Left lung (tissue), 10 donors: Measurements from ENCODE around the gene MSLN. TPM values are rescaled to one million over a fixed set of nuclear protein-coding genes. Genes with fewer than 3 reads are reported as not detected.
A peak's percentile ranks its signal among the peaks of the same experiment; 100 is the strongest.

Experiments used
- ATAC-seq: fragments of 200-7000 bp; cut with Tn5 transposase; one replicate; pipeline ENCODE4 v1.9.1; 2020; ENCODE audit warnings: moderate library complexity
- DNase-seq, 4 donors: peaks; one replicate each; pipeline ENCODE4 v3.0.0-alpha.2; 2013 to 2020
- H3K27ac ChIP-seq, 2 donors: fragments of 200-600 bp; sonication (generic) in 1 of 2; one replicate each; pipeline versions ENCODE4 v1.5.0 to v1.8.0; 2020 to 2021
- H3K27me3 ChIP-seq, 2 donors: fragments of 200-600 bp; sonication (generic) in 1 of 2; one replicate each; pipeline versions ENCODE4 v1.5.0 to v1.8.0; 2020 to 2021
- H3K36me3 ChIP-seq, 2 donors: fragments of 200-600 bp; sonication (generic) in 1 of 2; one replicate each; pipeline versions ENCODE4 v1.5.0 to v1.8.0; 2020 to 2021
- H3K4me1 ChIP-seq, 2 donors: fragments of 200-600 bp; one replicate each; pipeline ENCODE4 v1.8.0; 2021
- H3K4me3 ChIP-seq, 2 donors: fragments of 200-600 bp; sonication (generic) in 1 of 2; one replicate each; pipeline versions ENCODE4 v1.5.0 to v1.8.0; 2020 to 2021; ENCODE audit warnings: mild to moderate bottlenecking in 1 of 2
- H3K9me3 ChIP-seq, 2 donors: fragments of 200-600 bp; sonication (generic) in 1 of 2; one replicate each; pipeline versions ENCODE4 v1.5.0 to v1.8.0; 2020 to 2021
- CTCF ChIP-seq, 2 donors: fragments of 200-600 bp; sonication (generic) in 1 of 2; IDR thresholded peaks; one replicate each; pipeline versions ENCODE4 v1.5.0 to v1.8.0; 2021; ENCODE audit warnings: antibody characterized with exemption in 2 of 2
- intact Hi-C, 2 donors: fragments of 100-400 bp; cut with DNase I; formaldehyde crosslinking; loops; one replicate each; pipeline versions ENCODE4 v1.11.2 to v1.14.2; 2022
- polyA plus RNA-seq, 6 donors: library from polyadenylated mRNA; unstranded; fragments of 120-200 nt; gene quantifications; one replicate each; pipeline ENCODE4 v1.2.1, GENCODE V29; 2013; ENCODE audit not compliant: insufficient read length in 6 of 6
- total RNA-seq, 2 donors: library from RNA; stranded (reverse); fragmentation: NEBNext Ultra II Directional; extraction: Animal tissue kit (Norgen Biotek cat#: 25700); gene quantifications; one replicate each; pipeline ENCODE4 v1.2.1, GENCODE V29; 2021
- donor health status: DM: no; HTN: yes; CAD: no.
- donor health status: DM: no; HTN: no; CAD: no.

The MSLN gene
- total and polyA plus RNA-seq, 8 donors = 14.5 to 464 (median 20.8) TPM

- peaks cover 0 to 67% of the 10 kb centered on the region in 2 donors for H3K27me3 ChIP-seq
- H3K4me3 ChIP-seq = no peak overlapping the region
- no peak overlapping the region for H3K27ac ChIP-seq
- peaks cover 17 to 56% of the 10 kb centered on the region in 2 donors for H3K4me1 ChIP-seq
- intact Hi-C loops = no loop called here
- no peak for TF ChIP-seq CTCF (IDR thresholded peaks at IDR 0.05)
- H3K9me3 ChIP-seq = no peaks in the 10 kb centered on the region
- no peaks in the 10 kb centered on the region for H3K36me3 ChIP-seq
- no peak for ATAC-seq
- DNase-seq = no peak
Observed at GRCh38 chr16:716768-717325, 43.7 kb upstream of the MSLN start.

DNA sequence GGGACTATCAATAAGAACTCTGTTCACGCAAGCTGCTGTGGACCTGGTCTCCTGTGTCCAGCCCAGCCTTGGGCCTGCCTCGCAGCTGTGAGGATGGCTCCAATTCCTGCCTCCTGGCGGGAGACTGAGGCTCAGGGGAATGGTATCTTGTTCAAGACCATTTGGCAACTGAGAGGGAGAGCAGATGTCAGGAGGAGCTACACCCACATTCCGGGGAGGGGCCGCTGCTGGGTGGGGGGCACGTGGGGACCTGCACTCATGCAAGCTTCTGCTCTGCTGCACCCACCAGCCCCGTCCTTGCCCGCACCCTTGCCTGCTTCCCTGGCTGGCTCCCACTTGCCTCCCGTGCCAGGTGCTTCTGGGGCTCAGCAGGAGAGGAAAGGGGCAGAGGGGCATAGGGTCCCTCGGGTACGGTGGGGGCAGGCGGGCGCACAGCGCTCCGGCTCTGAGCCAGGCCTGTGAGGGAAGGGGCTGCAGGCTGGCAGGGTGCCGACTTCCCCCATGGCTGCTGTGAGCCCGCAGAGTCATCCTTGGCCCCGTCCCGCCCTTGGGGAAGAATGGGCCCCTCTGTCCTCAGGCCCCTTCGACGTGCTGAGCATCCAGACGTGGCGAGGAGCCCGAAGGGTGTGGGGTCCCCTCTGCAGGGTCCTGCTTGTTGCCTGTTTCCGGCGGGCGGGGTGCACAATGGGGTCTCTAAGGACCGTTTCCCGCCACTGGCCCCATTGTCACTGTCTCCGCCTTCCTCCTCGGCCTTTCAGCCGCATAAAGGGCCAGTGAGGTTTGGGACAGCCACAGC, 42.9 kb upstream of the MSLN start:
- TF ChIP-seq CTCF (IDR thresholded peaks at IDR 0.05) = no peak
- intact Hi-C loops = no loop called here
- DNase-seq = no peak

DNA sequence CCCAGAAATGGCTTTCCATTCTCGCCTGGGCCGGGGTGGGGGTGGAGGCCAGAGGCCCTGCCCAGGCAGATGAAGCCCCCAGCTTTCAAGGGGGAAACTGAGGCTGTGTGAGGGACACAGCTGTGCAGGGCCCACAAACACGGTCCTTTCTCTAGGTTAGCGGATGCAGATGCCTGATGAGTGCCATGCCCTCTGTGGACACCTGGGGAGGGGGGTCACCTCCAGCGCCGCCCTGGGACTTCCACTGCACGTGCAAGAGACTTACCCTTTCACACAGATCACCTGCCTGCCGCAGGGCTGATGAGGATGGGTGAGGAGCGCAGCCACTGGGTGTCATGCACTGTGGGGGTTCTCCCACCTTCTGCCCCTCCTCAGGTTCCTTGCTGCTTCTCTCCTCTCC, 42.1 kb upstream of the MSLN start:
- H3K4me1 ChIP-seq = peaks cover 17 to 54% of the 10 kb centered on the region in 2 donors
- no peak for TF ChIP-seq CTCF (IDR thresholded peaks at IDR 0.05)
- H3K9me3 ChIP-seq = no peaks in the 10 kb centered on the region
- no peak overlapping the region for H3K4me3 ChIP-seq
- intact Hi-C loops = no loop called here
- H3K27me3 ChIP-seq = peaks cover 0 to 57% of the 10 kb centered on the region in 2 donors
- H3K36me3 ChIP-seq = peaks cover 0 to 4% of the 10 kb centered on the region in 2 donors
- DNase-seq (no peak), ATAC-seq (no peak)
- H3K27ac ChIP-seq = no peak overlapping the region

More for the DNA sequence above, 42.9 kb upstream of the MSLN start:
- ATAC-seq = no peak
- Histone ChIP-seq H3K36me3 (peaks cover 0 to 4% of the 10 kb centered on the region in 2 donors), H3K4me3 (no peak overlapping the region), H3K27me3 (peaks cover 0 to 59% of the 10 kb centered on the region in 2 donors), H3K27ac (no peak overlapping the region), H3K4me1 (peaks cover 17 to 56% of the 10 kb centered on the region in 2 donors), H3K9me3 (no peaks in the 10 kb centered on the region)

DNA sequence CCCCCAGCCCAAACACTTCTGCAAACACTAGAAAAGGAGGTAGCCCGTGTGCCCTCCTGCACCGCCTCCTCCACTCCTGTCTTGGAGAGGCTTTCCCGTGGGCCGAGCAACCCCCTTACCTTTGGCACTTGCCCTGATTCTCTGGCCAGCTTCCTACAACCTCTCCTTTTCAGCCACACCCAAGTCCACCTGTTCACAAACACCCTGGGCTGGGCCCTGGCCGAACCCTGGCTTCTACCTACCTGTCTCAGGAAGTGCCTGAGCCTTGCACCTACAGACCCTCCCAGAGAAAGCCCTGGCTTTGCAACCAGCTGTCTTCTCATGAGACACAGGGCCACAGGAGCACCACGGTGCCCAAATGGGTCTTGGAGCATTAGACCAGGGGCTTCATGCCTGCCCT, 41.6 kb upstream of the MSLN start:
- peaks cover 0 to 4% of the 10 kb centered on the region in 2 donors for H3K36me3 ChIP-seq
- intact Hi-C loops = no loop called here
- H3K27ac ChIP-seq = no peak overlapping the region
- H3K4me3 ChIP-seq = no peak overlapping the region
- DNase-seq = no peak
- no peaks in the 10 kb centered on the region for H3K9me3 ChIP-seq
- no peak for ATAC-seq
- peaks cover 17 to 54% of the 10 kb centered on the region in 2 donors for H3K4me1 ChIP-seq
- peaks cover 0 to 51% of the 10 kb centered on the region in 2 donors for H3K27me3 ChIP-seq
- TF ChIP-seq CTCF (IDR thresholded peaks at IDR 0.05) = no peak

DNA sequence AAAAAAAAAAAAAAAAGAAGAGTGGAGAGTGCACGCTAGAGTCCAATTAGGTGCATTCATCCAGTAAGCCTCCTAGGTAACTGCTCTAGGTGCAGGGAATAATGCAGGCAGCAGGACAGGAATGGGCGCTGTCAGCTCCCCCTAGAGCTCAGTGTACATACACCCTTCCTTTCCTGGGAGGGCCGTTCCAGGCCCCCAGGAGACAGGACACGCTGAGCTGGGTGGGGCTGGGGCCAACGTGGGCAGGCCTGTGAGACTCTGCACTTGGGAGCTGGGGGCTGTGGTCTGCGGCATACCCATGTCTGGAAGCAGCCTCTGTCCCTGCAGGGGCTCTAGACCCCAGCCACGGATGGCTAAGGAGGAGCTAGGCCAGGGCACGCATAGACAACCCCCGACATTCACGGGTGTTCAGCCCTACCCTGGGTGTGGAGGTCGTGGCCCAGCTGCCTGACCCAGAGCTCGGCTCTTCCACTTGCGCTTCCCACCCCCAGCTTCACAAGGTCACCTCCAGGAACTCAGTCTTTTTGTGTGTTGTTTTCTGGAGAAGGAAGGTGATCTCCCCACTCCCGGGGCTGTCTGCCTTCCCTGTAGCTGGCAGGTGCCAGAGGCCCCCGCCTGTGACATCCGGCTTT, 40.6 kb upstream of the MSLN start:
- peak overlapping the region; percentile 86 to 87 for H3K27ac ChIP-seq
- no peak for TF ChIP-seq CTCF (IDR thresholded peaks at IDR 0.05)
- ATAC-seq = no peak
- peak overlapping the region; percentile 77 to 80 for H3K4me3 ChIP-seq
- no peaks in the 10 kb centered on the region for H3K9me3 ChIP-seq
- intact Hi-C loops = no loop called here
- H3K36me3 ChIP-seq = peaks cover 0 to 4% of the 10 kb centered on the region in 2 donors
- peaks cover 0 to 42% of the 10 kb centered on the region in 2 donors for H3K27me3 ChIP-seq
- peaks cover 14 to 45% of the 10 kb centered on the region in 2 donors for H3K4me1 ChIP-seq
- DNase-seq = no peak
